ENCODE results near the gene TARBP2.

GRCh38 chr12:53484686-53485575, 16.2 kb upstream of the TARBP2 start:
- no peak for TF ChIP-seq CTCF (IDR thresholded peaks at IDR 0.05)
- no peak for TF ChIP-seq POLR2A (IDR thresholded peaks at IDR 0.05)

All from body of pancreas (tissue), 4 donors.